Lung (tissue), 12 donors: ENCODE measurements around the gene IP6K2. TPM values are rescaled to one million over a fixed set of nuclear protein-coding genes. Genes with fewer than 3 reads are reported as not detected.

Experiments
- ATAC-seq: fragments of 200-7000 bp; cut with Tn5 transposase; one replicate; pipeline ENCODE4 v1.9.1; 2020; ENCODE audit warnings: moderate number of reproducible peaks; ENCODE audit not compliant: insufficient read depth, low FRiP score
- DNase-seq, 3 donors: peaks; one replicate each; pipeline ENCODE4 v3.0.0-alpha.2; 2013 to 2017
- H3K27ac ChIP-seq, 2 donors: one replicate each; pipeline ENCODE4 v1.5.1; 2013; ENCODE audit warnings: mild to moderate bottlenecking in 2 of 2, moderate library complexity in 2 of 2, control low read depth in 1 of 2, inconsistent platforms in 1 of 2, low read depth in 1 of 2, low read length in 1 of 2
- H3K27me3 ChIP-seq, 3 donors: one replicate each; pipeline ENCODE4 v1.5.1; 2013; ENCODE audit warnings: low read length in 2 of 3; ENCODE audit not compliant: control insufficient read depth in 3 of 3, insufficient read depth in 3 of 3
- H3K36me3 ChIP-seq, 4 donors: one replicate each; pipeline ENCODE4 v1.5.1; 2013; ENCODE audit warnings: low read length in 4 of 4, mild to moderate bottlenecking in 1 of 4, moderate library complexity in 1 of 4; ENCODE audit not compliant: control insufficient read depth in 4 of 4, insufficient read depth in 4 of 4
- H3K4me1 ChIP-seq, 5 donors: one replicate each; pipeline ENCODE4 v1.5.1; 2013; ENCODE audit warnings: low read length in 5 of 5, mild to moderate bottlenecking in 2 of 5, moderate library complexity in 1 of 5; ENCODE audit not compliant: control insufficient read depth in 5 of 5, insufficient read depth in 5 of 5
- H3K4me3 ChIP-seq: one replicate; pipeline ENCODE4 v1.5.1; 2013; ENCODE audit warnings: mild to moderate bottlenecking, control low read depth, moderate library complexity
- H3K9ac ChIP-seq, 2 donors: one replicate each; pipeline ENCODE4 v1.5.1; 2013; ENCODE audit warnings: low read length in 2 of 2, control low read depth in 1 of 2; ENCODE audit not compliant: insufficient read depth in 1 of 2
- H3K9me3 ChIP-seq, 4 donors: one replicate each; pipeline ENCODE4 v1.5.1; 2013; ENCODE audit warnings: low read length in 3 of 4, mild to moderate bottlenecking in 1 of 4, moderate library complexity in 1 of 4; ENCODE audit not compliant: control insufficient read depth in 4 of 4, insufficient read depth in 3 of 4
- CTCF ChIP-seq: IDR thresholded peaks from 2 replicates; pipeline ENCODE4 v1.5.1; 2012; ENCODE audit warnings: mild to moderate bottlenecking; ENCODE audit errors: control extremely low read depth, extremely low read depth
- WGBS, 2 donors: extraction: QIAGEN DNeasy Blood & Tissue Kit; methylation state at CpG; one replicate each; pipeline ENCODE4 v1.1.7; 2013; 5-methylcytosine and 5-hydroxymethylcytosine counted together
- polyA plus RNA-seq, 2 donors: library from polyadenylated mRNA; stranded (reverse); fragments of 200-250 nt; gene quantifications; one replicate each; pipeline ENCODE4 v1.2.1, GENCODE V29; 2013
- total RNA-seq, 2 donors: library from RNA; depleted of rRNA in 1 of 2; stranded (reverse); fragments of >200 nt in 1 of 2; gene quantifications; one replicate each; pipeline ENCODE4 v1.2.1, GENCODE V29; 2014 to 2021
- donor health status: control.
- donor health status: control.
- donor health status: Bipolar disorder and iron deficiency.
- donor health status: healthy.
- donor health status: DM: yes; HTN: yes; CAD: no.

Gene IP6K2
- total and polyA plus RNA-seq, 4 donors = 54.3 to 128 (median 61.4) TPM

GRCh38 chr3:48711727-48712126, 5.3 kb downstream of the IP6K2 start:
- Histone ChIP-seq H3K9ac (no peak overlapping the region), H3K4me1 (peaks cover 3 to 21% (median 17%) of the 10 kb centered on the region in 5 donors), H3K27ac (peak overlapping the region in 1 of 2 donors; percentile 47), H3K36me3 (peaks cover 2 to 42% (median 27%) of the 10 kb centered on the region in 4 donors), H3K9me3 (no peaks in the 10 kb centered on the region), H3K4me3 (no peak overlapping the region), H3K27me3 (no peaks in the 10 kb centered on the region)
- ATAC-seq = no peak
- WGBS, 2 donors = 60 to 83% methylated on average over 2 of the region's 2 CpGs
- DNase-seq = no peak
- no peak for TF ChIP-seq CTCF

- no peak overlapping the region for H3K4me3 ChIP-seq
- no peak overlapping the region for H3K9ac ChIP-seq
- WGBS, 2 donors = 65 to 72% methylated on average over 7 of the region's 7 CpGs
- no peak for TF ChIP-seq CTCF
- no peaks in the 10 kb centered on the region for H3K9me3 ChIP-seq
- peak overlapping the region in 1 of 2 donors; percentile 53 for H3K27ac ChIP-seq
- ATAC-seq (no peak), DNase-seq (no peak)
- H3K4me1 ChIP-seq = peaks cover 3 to 15% (median 9%) of the 10 kb centered on the region in 5 donors
- no peaks in the 10 kb centered on the region for H3K27me3 ChIP-seq
- peaks cover 2 to 41% (median 25%) of the 10 kb centered on the region in 4 donors for H3K36me3 ChIP-seq
Measured at GRCh38 chr3:48709051-48709461, 8.0 kb downstream of the IP6K2 start.

- Histone ChIP-seq H3K4me1 (peaks cover 3 to 15% (median 9%) of the 10 kb centered on the region in 5 donors), H3K9me3 (no peaks in the 10 kb centered on the region), H3K4me3 (no peak overlapping the region), H3K27me3 (no peaks in the 10 kb centered on the region), H3K27ac (no peak overlapping the region), H3K9ac (no peak overlapping the region), H3K36me3 (peaks cover 2 to 41% (median 25%) of the 10 kb centered on the region in 4 donors)
- WGBS, 2 donors = 43 to 74% methylated on average over 2 of the region's 2 CpGs
- no peak for DNase-seq
- no peak for ATAC-seq
- no peak for TF ChIP-seq CTCF
Measured at GRCh38 chr3:48708481-48708889, 8.5 kb downstream of the IP6K2 start.

- H3K9ac ChIP-seq = no peak overlapping the region
- H3K36me3 ChIP-seq = peaks cover 2 to 45% (median 27%) of the 10 kb centered on the region in 4 donors
- no peak for DNase-seq
- TF ChIP-seq CTCF = no peak
- ATAC-seq = no peak
- no peak overlapping the region for H3K4me3 ChIP-seq
- no peaks in the 10 kb centered on the region for H3K9me3 ChIP-seq
- 85 to 92% methylated on average over 5 of the region's 5 CpGs for WGBS, 2 donors
- H3K27me3 ChIP-seq = no peaks in the 10 kb centered on the region
- no peak overlapping the region for H3K27ac ChIP-seq
- peaks cover 0 to 11% (median 4%) of the 10 kb centered on the region in 5 donors for H3K4me1 ChIP-seq
Measured at GRCh38 chr3:48707157-48707556, 9.9 kb downstream of the IP6K2 start.
